H1 (cell line): ENCODE results near the gene BRINP3. TPM values are rescaled to one million over a fixed set of nuclear protein-coding genes. Genes with fewer than 3 reads are reported as not detected.

Source experiments
- CTCF ChIA-PET: fragments of 300-600 bp; sonication (Branson Sonifier 250); formaldehyde crosslinking; loops from one replicate; lab custom pipeline; 2021; ENCODE audit not compliant: partially characterized antibody; lab: Charles Lee
- POLR2A ChIA-PET: fragments of 300-600 bp; sonication (Branson Sonifier 250); formaldehyde crosslinking; loops from one replicate; lab custom pipeline; 2021; ENCODE audit warnings: inconsistent platforms; ENCODE audit not compliant: partially characterized antibody; lab: Charles Lee
- DNase-seq, 2 experiments: peaks; one replicate each; pipeline versions ENCODE4 v3.0.0 to v3.0.0-alpha.2; 2010 to 2022; ENCODE audit warnings: low spot score in 2 of 2, low read depth in 1 of 2, mixed read lengths in 1 of 2
- FAIRE-seq: peaks from 2 replicates; lab custom pipeline; 2011; peaks lifted over from hg19 to GRCh38; lab: Jason Lieb, UNC
- H2AFZ ChIP-seq: 2 replicates; pipeline ENCODE4 v1.8.1; 2012; ENCODE audit warnings: low read length, inconsistent platforms
- H2AK5ac ChIP-seq: 2 replicates; pipeline ENCODE4 v1.6.1; 2013; ENCODE audit warnings: low read depth, low read length
- H2BK120ac ChIP-seq: replicated peaks from 2 replicates; pipeline ENCODE3; 2013; ENCODE audit warnings: low read depth, low read length, inconsistent platforms
- H2BK12ac ChIP-seq: 2 replicates; pipeline ENCODE4 v1.6.1; 2013; ENCODE audit warnings: low read depth, low read length
- H2BK15ac ChIP-seq: 2 replicates; pipeline ENCODE4 v1.6.1; 2013; ENCODE audit warnings: low read length
- H2BK20ac ChIP-seq: 2 replicates; pipeline ENCODE4 v1.6.1; 2013; ENCODE audit warnings: low read length
- H2BK5ac ChIP-seq: 2 replicates; pipeline ENCODE4 v1.6.1; 2013; ENCODE audit warnings: low read depth, low read length
- H3K14ac ChIP-seq: 2 replicates; pipeline ENCODE4 v1.6.1; 2013; ENCODE audit warnings: inconsistent platforms; ENCODE audit not compliant: insufficient read length
- H3K18ac ChIP-seq: 2 replicates; pipeline ENCODE4 v1.6.1; 2013; ENCODE audit warnings: low read length; ENCODE audit errors: extremely low read depth
- H3K23ac ChIP-seq: 2 replicates; pipeline ENCODE4 v1.6.1; 2013; ENCODE audit warnings: inconsistent platforms; ENCODE audit not compliant: insufficient read length
- H3K23me2 ChIP-seq: 2 replicates; pipeline ENCODE4 v1.6.1; 2013; ENCODE audit warnings: low read depth, low read length
- H3K27ac ChIP-seq: 2 replicates; pipeline ENCODE4 v1.6.1; 2011; ENCODE audit warnings: low read depth, low read length, inconsistent platforms
- H3K27me3 ChIP-seq, 4 experiments: replicated peaks in 1 of 4; 1 replicate in 1 of 4; 2 replicates in 3 of 4; pipeline versions ENCODE4 v1.6.1 to v1.8.1; 2011 to 2013; ENCODE audit warnings: low read length in 3 of 4, mild to moderate bottlenecking in 3 of 4, inconsistent platforms in 2 of 4, mixed read lengths in 2 of 4, moderate library complexity in 1 of 4; ENCODE audit not compliant: control insufficient read depth in 3 of 4, insufficient read depth in 3 of 4; ENCODE audit errors: extremely low read depth in 1 of 4
- H3K36me3 ChIP-seq, 4 experiments: 2 replicates each; pipeline versions ENCODE4 v1.6.1 to v1.8.1; 2011 to 2013; ENCODE audit warnings: mild to moderate bottlenecking in 4 of 4, low read length in 3 of 4, moderate library complexity in 2 of 4, control low read depth in 1 of 4, inconsistent platforms in 1 of 4; ENCODE audit not compliant: insufficient read depth in 4 of 4, control insufficient read depth in 2 of 4
- H3K4ac ChIP-seq: replicated peaks from 2 replicates; pipeline ENCODE3; 2013; ENCODE audit warnings: low read length, low read depth, mixed read lengths, inconsistent platforms; ENCODE audit not compliant: insufficient read length
- H3K4me1 ChIP-seq, 4 experiments: replicated peaks in 1 of 4; 1 replicate in 1 of 4; 2 replicates in 3 of 4; pipeline versions ENCODE4 v1.6.1 to v1.8.1; 2011 to 2013; ENCODE audit warnings: low read length in 3 of 4, inconsistent platforms in 2 of 4, mixed read lengths in 1 of 4; ENCODE audit not compliant: insufficient read depth in 4 of 4, control insufficient read depth in 3 of 4
- H3K4me2 ChIP-seq, 2 experiments: 2 replicates each; pipeline versions ENCODE4 v1.6.1 to v1.8.1; 2011 to 2013; ENCODE audit warnings: low read depth in 2 of 2, low read length in 2 of 2, control low read depth in 1 of 2, inconsistent platforms in 1 of 2, mild to moderate bottlenecking in 1 of 2; ENCODE audit not compliant: insufficient read depth in 1 of 2
- H3K4me3 ChIP-seq, 4 experiments: fragments of 200-600, 300-600 bp in 1 of 4; sonication (generic), shearing (Covaris generic), sonication (Bioruptor Twin) in 1 of 4; 2 replicates each; pipeline versions ENCODE4 v1.5.1 to v1.8.1; 2011 to 2016; ENCODE audit warnings: low read length in 4 of 4, low read depth in 3 of 4, control low read depth in 2 of 4, inconsistent platforms in 2 of 4, mild to moderate bottlenecking in 2 of 4, mixed read lengths in 1 of 4, moderate library complexity in 1 of 4; ENCODE audit not compliant: insufficient read depth in 2 of 4; ENCODE audit errors: extremely low read depth in 1 of 4
- H3K56ac ChIP-seq: replicated peaks from 2 replicates; pipeline ENCODE3; 2013; ENCODE audit warnings: low read depth, mild to moderate bottlenecking, mixed read lengths, low read length, inconsistent platforms; ENCODE audit not compliant: insufficient read length
- H3K79me1 ChIP-seq: 2 replicates; pipeline ENCODE4 v1.6.1; 2013; ENCODE audit warnings: low read depth, low read length, control low read depth
- H3K79me2 ChIP-seq, 2 experiments: 2 replicates each; pipeline versions ENCODE4 v1.6.1 to v1.8.1; 2012 to 2013; ENCODE audit warnings: low read length in 2 of 2, mild to moderate bottlenecking in 2 of 2, inconsistent platforms in 1 of 2; ENCODE audit not compliant: insufficient read depth in 2 of 2, control insufficient read depth in 1 of 2
- H3K9ac ChIP-seq, 4 experiments: replicated peaks in 1 of 4; 1 replicate in 1 of 4; 2 replicates in 3 of 4; pipeline versions ENCODE4 v1.6.1 to v1.8.1; 2011 to 2013; ENCODE audit warnings: low read depth in 3 of 4, low read length in 3 of 4, control low read depth in 2 of 4, mild to moderate bottlenecking in 2 of 4, moderate library complexity in 2 of 4, inconsistent platforms in 1 of 4; ENCODE audit errors: extremely low read depth in 1 of 4
- H3K9me3 ChIP-seq, 2 experiments: 2 replicates each; pipeline versions ENCODE4 v1.6.1 to v1.8.1; 2012 to 2013; ENCODE audit warnings: mild to moderate bottlenecking in 2 of 2, moderate library complexity in 2 of 2, control low read depth in 1 of 2, inconsistent platforms in 1 of 2, low read depth in 1 of 2, low read length in 1 of 2, mixed read lengths in 1 of 2; ENCODE audit not compliant: insufficient read depth in 2 of 2
- H4K20me1 ChIP-seq, 2 experiments: replicated peaks in 1 of 2; 2 replicates each; pipeline versions ENCODE3 to v1.8.1; 2011 to 2013; ENCODE audit warnings: inconsistent platforms in 2 of 2, low read length in 2 of 2, mild to moderate bottlenecking in 1 of 2; ENCODE audit not compliant: insufficient read depth in 2 of 2, control insufficient read depth in 1 of 2
- H4K5ac ChIP-seq: 2 replicates; pipeline ENCODE4 v1.6.1; 2013; ENCODE audit warnings: low read length, low read depth, mixed read lengths, inconsistent platforms; ENCODE audit not compliant: insufficient read length
- H4K8ac ChIP-seq: 2 replicates; pipeline ENCODE4 v1.8.0; 2013; ENCODE audit warnings: mild to moderate bottlenecking, moderate library complexity, low read length, inconsistent platforms; ENCODE audit not compliant: insufficient read depth; ENCODE audit errors: extremely low read depth
- H4K91ac ChIP-seq: replicated peaks from 2 replicates; pipeline ENCODE3; 2013; ENCODE audit warnings: low read length, mixed read lengths, inconsistent platforms; ENCODE audit not compliant: insufficient read length
- CBX5 ChIP-seq: fragments of 300-800, 300-1000 bp; sonication (generic); IDR thresholded peaks from 2 replicates; pipeline ENCODE4 v1.7.1; 2016; ENCODE audit warnings: antibody characterized with exemption, low read length, low read depth
- CEBPB ChIP-seq: IDR thresholded peaks from 2 replicates; pipeline ENCODE4 v1.6.1; 2012; ENCODE audit warnings: low read depth, low read length
- CTBP2 ChIP-seq: IDR thresholded peaks from 2 replicates; pipeline ENCODE4 v1.7.0; 2011; ENCODE audit warnings: borderline replicate concordance, mild to moderate bottlenecking, moderate library complexity, mixed read lengths, low read length; ENCODE audit not compliant: insufficient read depth, insufficient read length
- EGR1 ChIP-seq: IDR thresholded peaks from 2 replicates; pipeline ENCODE4 v1.6.1; 2011; ENCODE audit warnings: low read depth, low read length, borderline replicate concordance
- HDAC2 ChIP-seq, 2 experiments: fragments of 300-600 bp in 1 of 2; sonication (generic) in 1 of 2; IDR thresholded peaks; 2 replicates each; pipeline ENCODE4 v1.6.1; 2011 to 2012; ENCODE audit warnings: low read depth in 2 of 2, low read length in 2 of 2, mild to moderate bottlenecking in 2 of 2, moderate library complexity in 2 of 2, borderline replicate concordance in 1 of 2, inconsistent platforms in 1 of 2
- HDAC6 ChIP-seq: IDR thresholded peaks from one replicate; pipeline ENCODE4 v1.7.1; 2012; ENCODE audit warnings: low read depth, mild to moderate bottlenecking, inconsistent platforms, low read length, moderate library complexity
- JUN ChIP-seq: IDR thresholded peaks from 2 replicates; pipeline ENCODE4 v1.6.1; 2011; ENCODE audit warnings: low read depth, mild to moderate bottlenecking, improper control_type of control experiment, low read length
- KDM1A ChIP-seq: fragments of 200-600, 300-600 bp; sonication (generic); IDR thresholded peaks from 2 replicates; pipeline ENCODE4 v1.7.1; 2016; ENCODE audit warnings: mild to moderate bottlenecking, low read length, borderline replicate concordance
- NRF1 ChIP-seq: IDR thresholded peaks from 2 replicates; pipeline ENCODE4 v1.6.1; 2011; ENCODE audit warnings: mild to moderate bottlenecking, low read depth, low read length, improper control_type of control experiment
- POU5F1 ChIP-seq: IDR thresholded peaks from 2 replicates; pipeline ENCODE4 v1.6.1; 2011; ENCODE audit warnings: low read depth, mild to moderate bottlenecking, low read length, moderate library complexity
- SIN3A ChIP-seq, 2 experiments: IDR thresholded peaks in 1 of 2; conservative IDR thresholded peaks in 1 of 2; 2 replicates each; pipeline ENCODE4 v1.6.1; 2011 to 2012; ENCODE audit warnings: low read length in 2 of 2, improper control_type of control experiment in 1 of 2, low read depth in 1 of 2, mild to moderate bottlenecking in 1 of 2
- SIRT6 ChIP-seq: IDR thresholded peaks from one replicate; pipeline ENCODE4 v1.7.1; 2012; ENCODE audit warnings: low read length, inconsistent platforms
- SP1 ChIP-seq: IDR thresholded peaks from 2 replicates; pipeline ENCODE4 v1.6.1; 2011; ENCODE audit warnings: low read depth, low read length
- WGBS, 2 experiments: shearing (Covaris generic) in 1 of 2; methylation state at CpG; one replicate each; pipeline versions ENCODE4 v1.1.6 to v1.1.7; 2013 to 2015; ENCODE audit warnings: low lambda C conversion rate in 2 of 2, mixed read lengths in 2 of 2, inconsistent platforms in 1 of 2, low coverage in 1 of 2, missing lambda C conversion rate in 1 of 2; ENCODE audit not compliant: insufficient replicate concordance in 2 of 2, insufficient coverage in 1 of 2, insufficient read length in 1 of 2; ENCODE audit errors: extremely low coverage in 1 of 2, missing lambda C conversion rate in 1 of 2; 5-methylcytosine and 5-hydroxymethylcytosine counted together
- polyA plus RNA-seq, 7 experiments: library from polyadenylated mRNA; depleted of rRNA in 3 of 7; stranded (reverse) in 5 of 7; unstranded in 2 of 7; fragments of >200 nt in 5 of 7; fragments of 200-250 nt in 2 of 7; gene quantifications; 1 replicate in 5 of 7; 2 replicates in 1 of 7; 4 replicates in 1 of 7; pipeline versions ENCODE4 v1.2.1 to v1.2.3, GENCODE V29; 2011 to 2013; ENCODE audit warnings: missing spikeins in 2 of 7, mixed read lengths in 2 of 7
- total RNA-seq: library from RNA; stranded (reverse); fragmentation: NEBNext Ultra II Directional; extraction: Animal tissue kit (Norgen Biotek cat#: 25700); gene quantifications from 2 replicates; pipeline ENCODE4 v1.2.1, GENCODE V29; 2021
- TF ChIP-seq, protein P1 (sequence below): IDR thresholded peaks from 2 replicates; pipeline ENCODE4 v1.6.1; 2011; ENCODE audit warnings: low read length, improper control_type of control experiment

The BRINP3 gene
- total and polyA plus RNA-seq, 2 of the 8 experiments (the other 6 are each of a cell fraction or from before 2014, with no cell fraction given): not detected

- Histone ChIP-seq H2BK120ac (no peak overlapping the region), H3K27ac (no peak overlapping the region), H4K8ac (no peak overlapping the region), H3K14ac (no peak overlapping the region), H3K36me3 (no peaks in the 10 kb centered on the region), H2BK15ac (no peak overlapping the region), H2BK20ac (no peak overlapping the region), H4K91ac (no peak overlapping the region), H4K20me1 (no peaks in the 10 kb centered on the region), H2AFZ (no peak overlapping the region), H3K23me2 (peaks cover 8% of the 10 kb centered on the region; the same call in 1 of the 2 replicates), H2BK12ac (no peak overlapping the region), H3K79me2 (no peaks in the 10 kb centered on the region), H2BK5ac (no peak overlapping the region), H3K27me3 (peaks cover 10 to 37% (median 18%) of the 10 kb centered on the region in 4 experiments), H3K4me3 (no peak overlapping the region), H3K4ac (no peak overlapping the region), H3K4me1 (peaks cover 0 to 4% (median 3%) of the 10 kb centered on the region in 4 experiments; a peak in 4 of 7 replicates), H3K56ac (no peak overlapping the region), H2AK5ac (no peak overlapping the region), H3K9me3 (no peaks in the 10 kb centered on the region), H3K4me2 (no peak overlapping the region), H3K23ac (no peak overlapping the region), H4K5ac (no peak overlapping the region), H3K9ac (no peak overlapping the region), H3K79me1 (no peaks in the 10 kb centered on the region), H3K18ac (no peak overlapping the region)
- FAIRE-seq: no peak
- POLR2A ChIA-PET: no interaction called here
- DNase-seq: no peak
- 100% methylated on average over 1 of the region's 1 CpG; no CpG with 5 or more reads in 1 of the 2 experiments for WGBS, 2 experiments
- CTCF ChIA-PET: no interaction called here
- TF ChIP-seq CBX5 (no peak), JUN (no peak), SIRT6 (no peak), HDAC6 (no peak), EGR1 (no peak), POU5F1 (no peak), SIN3A (conservative IDR thresholded peaks at IDR 0.05 in 1 of 2, IDR thresholded peaks at IDR 0.05 in 1 of 2; ENCODE audit: low read depth in 1 of 2, low read length in 2 of 2) (no peak), CTBP2 (no peak), CEBPB (no peak), SP1 (no peak), NRF1 (no peak), KDM1A (no peak), HDAC2 (IDR thresholded peaks at IDR 0.05; ENCODE audit: borderline replicate concordance in 1 of 2, low read depth in 2 of 2, low read length in 2 of 2) (no peak)
- TF ChIP-seq, protein P1, sequence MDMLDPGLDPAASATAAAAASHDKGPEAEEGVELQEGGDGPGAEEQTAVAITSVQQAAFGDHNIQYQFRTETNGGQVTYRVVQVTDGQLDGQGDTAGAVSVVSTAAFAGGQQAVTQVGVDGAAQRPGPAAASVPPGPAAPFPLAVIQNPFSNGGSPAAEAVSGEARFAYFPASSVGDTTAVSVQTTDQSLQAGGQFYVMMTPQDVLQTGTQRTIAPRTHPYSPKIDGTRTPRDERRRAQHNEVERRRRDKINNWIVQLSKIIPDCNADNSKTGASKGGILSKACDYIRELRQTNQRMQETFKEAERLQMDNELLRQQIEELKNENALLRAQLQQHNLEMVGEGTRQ: no peak
Measured at GRCh38 chr1:190472494-190472893, 5.2 kb downstream of the BRINP3 start.
